NCI-H82 treated with DMSO at 0.1 percent for 48 hours (cell line): ENCODE results near the gene NUP85.
"Not testable (repeated sequence)": the region's sequence is repeated elsewhere in the genome, so short reads cannot be mapped to it uniquely, and the experiment has no call there.

Experiments
- DNase-seq: peaks from one replicate; lab custom pipeline; 2025; ENCODE audit not compliant: unreplicated experiment; lab: John Stamatoyannopoulos, UW

NUP85 gene

DNA sequence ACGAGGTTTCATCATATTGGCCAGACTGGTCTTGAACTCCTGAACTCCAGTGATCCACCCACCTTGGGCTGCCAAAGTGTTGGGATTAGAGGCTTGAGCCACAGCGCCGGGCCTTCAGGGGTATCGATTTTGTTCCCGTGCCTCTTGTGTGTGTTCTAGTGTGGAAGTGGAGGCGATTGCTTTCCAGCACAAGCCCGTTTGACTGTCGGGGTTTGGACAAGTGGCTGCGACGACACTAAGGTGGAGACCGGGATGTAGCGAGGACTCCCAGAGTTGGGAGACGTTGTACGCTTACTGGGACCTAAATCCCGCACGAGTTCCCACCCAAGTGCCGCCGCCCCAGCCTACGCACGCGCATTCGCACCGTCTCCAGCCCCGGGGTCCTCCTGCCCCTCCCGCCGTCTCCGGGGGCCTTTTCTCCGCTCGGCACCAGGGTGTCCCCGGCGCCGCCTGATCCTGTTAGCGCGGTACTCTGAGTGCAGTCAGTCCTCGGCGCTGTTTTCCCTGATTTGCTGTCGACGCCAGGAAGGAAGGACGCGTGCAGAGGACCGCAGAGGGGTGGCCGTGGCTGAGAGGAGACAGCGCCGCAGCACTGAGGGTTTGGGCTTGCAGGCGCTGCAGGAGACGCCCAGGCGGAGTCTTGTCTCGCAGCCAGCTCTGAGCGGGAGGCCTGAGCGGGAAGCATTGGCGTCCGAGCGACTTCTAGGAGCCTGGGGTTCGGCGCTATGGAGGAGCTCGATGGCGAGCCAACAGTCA lies at the start of gene NUP85:
NUP85 (plus strand) TSS at position 643 of the 756 bp plus-strand sequence; CDS start at position 726, 83 bp downstream.
- DNase-seq, result peak; percentile 94

DNA sequence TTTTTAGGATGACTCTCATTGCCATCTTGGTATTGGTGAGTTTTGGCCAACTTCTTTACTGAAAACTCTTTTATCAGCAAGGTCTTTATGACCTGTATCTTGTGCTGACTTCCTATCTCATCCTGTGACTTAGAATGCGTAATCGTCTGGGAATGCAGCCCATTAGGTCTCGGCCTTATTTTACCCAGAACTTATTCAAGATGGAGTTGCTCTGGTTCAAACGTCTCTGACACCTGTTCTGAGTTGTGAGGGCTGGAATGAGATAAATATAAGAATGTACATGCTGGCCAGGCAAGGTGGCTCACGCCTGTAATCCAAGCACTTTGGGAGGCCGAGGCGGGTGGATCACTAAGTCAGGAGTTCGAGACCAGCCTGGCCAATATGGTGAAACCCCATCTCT lies 47.0 kb upstream of the NUP85 start:
- DNase-seq, result not testable (repeated sequence)

DNA sequence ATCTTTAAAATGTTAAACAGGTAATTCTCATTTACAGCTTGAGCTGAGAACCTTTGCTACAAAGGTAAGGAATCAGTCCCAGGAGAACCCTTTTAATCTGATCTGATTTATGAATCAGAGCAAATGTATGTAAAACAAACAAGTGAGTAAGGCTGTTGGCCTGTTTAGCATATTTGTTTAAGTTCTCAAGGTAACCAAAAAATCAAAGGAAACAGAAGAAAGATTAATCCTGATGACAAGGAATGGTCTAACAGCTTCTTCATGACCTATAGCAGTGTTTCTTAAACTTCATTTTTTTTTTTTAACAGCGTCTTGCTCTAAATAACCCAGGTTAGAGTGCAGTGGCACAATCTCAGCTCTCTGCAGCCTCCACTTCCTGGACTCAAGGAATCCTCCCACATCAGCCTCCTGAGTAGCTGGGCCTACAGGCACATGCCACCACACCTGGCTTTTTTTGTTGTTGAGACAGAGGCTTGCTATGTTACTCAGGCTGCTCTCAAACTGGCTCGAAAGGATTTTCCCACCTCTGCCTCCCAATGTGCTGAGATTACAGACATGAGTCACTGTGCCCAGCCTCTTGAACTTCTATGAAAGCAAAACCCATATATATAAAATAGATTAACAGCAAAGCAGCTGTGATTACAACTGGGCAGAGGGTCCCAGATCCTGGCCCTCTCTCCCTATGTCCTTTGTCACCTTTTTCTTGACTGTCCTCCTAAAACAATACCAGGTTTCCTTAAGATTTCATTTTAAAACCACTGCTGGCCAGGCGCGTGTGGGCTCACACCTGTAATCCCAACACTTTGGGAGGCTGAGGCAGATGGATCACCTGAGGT lies 46.1 kb upstream of the NUP85 start:
- no peak for DNase-seq

- no peak for DNase-seq
These were observed 45.3 kb upstream of the NUP85 start for GRCh38 chr17:75160211-75160610.

DNA sequence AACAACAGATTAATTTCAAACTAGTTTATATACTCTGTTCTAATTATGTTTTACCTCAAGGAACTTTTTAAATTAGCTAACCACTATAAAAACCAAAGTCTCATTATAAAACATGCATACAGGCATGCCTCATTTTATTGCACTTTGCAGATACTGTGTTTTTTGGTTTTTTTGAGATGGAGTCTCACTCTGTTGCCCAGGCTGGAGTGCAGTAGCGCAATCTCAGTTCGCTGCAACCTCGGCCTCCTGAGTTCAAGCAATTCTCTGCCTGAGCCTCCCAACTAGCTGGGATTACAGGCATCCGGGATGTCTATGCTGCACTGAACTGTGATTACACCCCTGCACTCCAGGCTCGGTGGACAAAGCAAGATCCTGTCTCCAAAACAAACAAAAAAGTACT lies 42.4 kb upstream of the NUP85 start:
- DNase-seq, result no peak

- not testable (repeated sequence) for DNase-seq
These were observed 40.9 kb upstream of the NUP85 start for GRCh38 chr17:75164606-75165005.

GRCh38 chr17:75168998-75169397 lies 36.5 kb upstream of the NUP85 start:
- DNase-seq, result no peak

GRCh38 chr17:75173526-75173925 lies 32.0 kb upstream of the NUP85 start:
- no peak for DNase-seq

- DNase-seq, result no peak
These were observed 30.5 kb upstream of the NUP85 start for GRCh38 chr17:75174996-75175395.

DNA sequence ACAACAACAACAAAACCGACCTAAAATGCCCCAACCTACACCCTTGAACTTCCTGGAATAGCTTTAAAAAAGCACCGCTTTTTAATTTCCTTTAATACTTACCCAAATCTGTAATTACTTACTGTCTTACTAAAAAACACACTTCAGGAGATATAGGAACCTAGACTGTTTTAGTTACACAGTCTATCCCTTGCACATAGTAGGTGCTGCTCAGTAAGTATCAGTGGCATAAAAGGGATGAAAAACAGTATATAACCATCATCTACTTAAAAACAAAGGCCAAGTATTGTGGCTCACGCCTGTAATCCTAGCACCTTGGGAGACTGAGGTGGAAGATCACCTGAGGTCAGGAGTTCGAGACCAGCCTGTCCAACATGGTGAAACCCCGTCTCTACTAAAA lies 28.9 kb upstream of the NUP85 start:
- DNase-seq, result no peak

- DNase-seq, result no peak
These were observed 27.0 kb upstream of the NUP85 start for GRCh38 chr17:75178453-75178852.

DNA sequence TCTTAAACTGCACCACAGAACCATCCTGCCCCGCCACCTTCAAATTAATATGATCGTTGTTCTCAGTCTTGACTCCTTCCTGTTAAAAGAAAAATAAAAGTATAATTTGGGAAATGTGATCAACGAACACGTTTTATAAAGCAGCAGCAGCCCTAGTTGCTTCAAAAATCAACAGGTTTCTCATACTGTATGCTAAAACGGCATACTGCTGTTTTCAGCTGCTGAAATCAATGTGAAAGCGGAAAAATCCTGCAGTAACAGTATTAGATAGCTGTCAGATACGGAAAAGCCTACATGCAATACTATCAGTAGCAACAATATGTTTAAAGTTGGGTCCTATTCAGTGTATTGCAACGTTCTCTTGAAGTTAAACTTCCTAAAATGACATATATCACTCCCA lies 24.4 kb upstream of the NUP85 start:
- no peak for DNase-seq

DNA sequence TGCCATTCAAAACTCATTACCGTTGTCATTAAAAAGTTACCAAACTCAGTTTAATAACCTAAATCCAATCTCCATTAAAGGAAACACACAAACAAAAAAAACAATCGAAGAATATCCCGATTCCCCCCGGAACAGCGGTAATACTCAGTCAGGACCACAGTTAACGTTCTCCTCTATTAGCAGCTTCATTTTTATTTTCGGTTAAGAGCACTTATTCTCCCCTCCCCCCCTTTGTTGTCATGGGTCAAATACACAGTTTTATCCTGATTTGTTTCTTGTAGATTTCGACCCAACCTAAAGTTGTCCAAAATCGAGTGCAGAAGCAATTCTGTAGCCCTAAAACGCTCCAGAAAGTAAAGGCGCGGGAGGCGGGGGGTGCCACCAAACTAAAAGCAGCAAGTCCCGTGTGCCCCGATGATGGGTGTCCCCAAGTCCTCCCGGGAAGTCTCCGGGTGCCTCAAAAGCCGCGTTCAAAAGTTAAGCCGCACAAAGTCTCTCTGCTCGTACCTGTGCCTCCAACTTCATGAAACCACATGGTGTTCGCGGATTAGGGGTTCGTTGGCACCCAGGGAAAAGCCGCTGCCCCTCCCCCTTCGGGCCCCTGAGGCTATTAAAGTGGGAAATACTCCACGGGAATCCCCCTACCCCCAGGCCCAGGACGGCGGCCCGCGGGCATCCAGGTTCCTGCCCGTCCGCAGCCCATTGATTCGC lies 23.7 kb upstream of the NUP85 start:
- no peak for DNase-seq

DNA sequence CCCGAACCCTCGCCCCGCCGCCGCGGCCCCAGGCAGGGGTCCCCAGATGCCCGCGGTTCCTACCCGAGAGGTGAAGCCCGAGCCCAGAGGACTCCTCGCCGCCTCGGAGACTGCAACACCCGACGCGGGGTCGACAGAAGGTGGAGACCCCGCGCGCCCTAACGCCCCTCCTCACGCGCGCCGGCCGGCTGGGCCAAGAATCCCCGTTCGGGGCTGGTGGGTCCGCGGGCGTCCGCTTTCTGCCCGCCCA lies 23.2 kb upstream of the NUP85 start:
- no peak for DNase-seq

GRCh38 chr17:75182569-75183436 lies 22.7 kb upstream of the NUP85 start, which contains the start of gene SUMO2:
Gene SUMO2, minus strand, starts transcription at chr17:75182959. Its CDS starts 125 bp downstream, at chr17:75182834.
- DNase-seq, result peak; percentile 61

DNA sequence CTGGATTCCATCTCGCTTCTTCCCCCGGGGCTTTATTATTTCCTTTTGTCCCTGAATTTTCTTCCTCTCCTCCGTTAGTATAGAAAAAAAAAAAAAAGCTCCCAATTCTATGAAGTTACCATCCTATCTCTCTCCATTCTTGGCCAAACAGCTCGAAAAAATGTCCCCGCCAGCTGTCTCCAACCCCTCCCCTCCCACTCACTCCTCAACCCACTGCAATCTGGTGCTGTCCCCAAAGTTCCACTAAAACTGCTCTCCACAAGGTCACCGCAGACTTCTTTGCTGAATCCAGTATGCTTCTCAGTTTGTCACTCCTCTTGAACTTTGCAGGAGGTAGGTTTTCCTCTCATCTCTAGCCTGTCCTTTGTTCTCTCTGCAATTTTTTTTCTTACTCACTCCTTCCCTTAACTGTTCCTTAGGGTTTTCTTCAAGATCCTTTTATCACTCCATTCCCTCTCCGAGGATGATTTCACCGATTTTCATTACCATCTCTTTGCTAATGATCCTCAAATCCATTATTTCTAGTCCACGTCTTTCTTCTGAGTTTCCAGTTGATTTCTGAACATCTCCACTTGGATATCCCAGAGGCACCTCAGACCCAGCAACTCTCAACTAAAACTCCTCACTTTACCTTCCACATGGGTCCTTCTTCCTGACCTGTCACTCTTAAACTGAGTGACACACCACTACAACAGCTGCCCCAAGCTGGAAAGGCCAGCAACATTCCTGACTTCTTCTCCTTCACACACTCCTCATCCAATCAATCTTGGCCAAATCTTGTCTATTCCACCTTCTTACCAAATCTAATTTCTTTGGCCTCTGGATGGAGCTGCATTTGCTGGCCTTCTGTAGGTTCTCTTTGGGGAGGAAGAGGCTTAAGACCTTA lies 21.2 kb upstream of the NUP85 start:
- no peak for DNase-seq

DNA sequence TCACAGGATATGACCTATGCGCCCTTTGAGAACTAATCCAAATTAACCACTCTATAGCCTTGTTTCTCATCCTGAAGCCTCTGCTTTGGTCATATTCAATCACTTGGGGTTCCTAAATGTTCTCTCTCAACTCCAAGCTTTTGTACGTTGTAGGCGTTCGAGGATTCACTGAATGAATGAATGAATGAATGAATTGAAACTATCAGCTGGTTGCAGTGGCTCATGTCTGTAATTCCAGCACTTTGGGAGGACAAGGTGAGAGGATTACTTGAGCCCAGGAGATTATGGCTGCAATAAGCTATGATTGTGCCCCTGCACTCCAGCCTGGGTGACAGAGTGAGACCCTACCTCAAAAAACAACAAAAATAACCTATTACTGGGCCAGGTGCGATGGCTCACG lies 16.9 kb upstream of the NUP85 start:
- no peak for DNase-seq

- no peak for DNase-seq
These were observed 13.9 kb upstream of the NUP85 start for GRCh38 chr17:75191584-75191983.

GRCh38 chr17:75194879-75195278 lies 10.6 kb upstream of the NUP85 start:
- no peak for DNase-seq
